ENCODE results near the gene PCSK6. TPM values are rescaled to one million over a fixed set of nuclear protein-coding genes. Genes with fewer than 3 reads are reported as not detected.

Gene PCSK6
- total RNA-seq, 1 experiment from 2014 or later = 11.5 TPM

DNA sequence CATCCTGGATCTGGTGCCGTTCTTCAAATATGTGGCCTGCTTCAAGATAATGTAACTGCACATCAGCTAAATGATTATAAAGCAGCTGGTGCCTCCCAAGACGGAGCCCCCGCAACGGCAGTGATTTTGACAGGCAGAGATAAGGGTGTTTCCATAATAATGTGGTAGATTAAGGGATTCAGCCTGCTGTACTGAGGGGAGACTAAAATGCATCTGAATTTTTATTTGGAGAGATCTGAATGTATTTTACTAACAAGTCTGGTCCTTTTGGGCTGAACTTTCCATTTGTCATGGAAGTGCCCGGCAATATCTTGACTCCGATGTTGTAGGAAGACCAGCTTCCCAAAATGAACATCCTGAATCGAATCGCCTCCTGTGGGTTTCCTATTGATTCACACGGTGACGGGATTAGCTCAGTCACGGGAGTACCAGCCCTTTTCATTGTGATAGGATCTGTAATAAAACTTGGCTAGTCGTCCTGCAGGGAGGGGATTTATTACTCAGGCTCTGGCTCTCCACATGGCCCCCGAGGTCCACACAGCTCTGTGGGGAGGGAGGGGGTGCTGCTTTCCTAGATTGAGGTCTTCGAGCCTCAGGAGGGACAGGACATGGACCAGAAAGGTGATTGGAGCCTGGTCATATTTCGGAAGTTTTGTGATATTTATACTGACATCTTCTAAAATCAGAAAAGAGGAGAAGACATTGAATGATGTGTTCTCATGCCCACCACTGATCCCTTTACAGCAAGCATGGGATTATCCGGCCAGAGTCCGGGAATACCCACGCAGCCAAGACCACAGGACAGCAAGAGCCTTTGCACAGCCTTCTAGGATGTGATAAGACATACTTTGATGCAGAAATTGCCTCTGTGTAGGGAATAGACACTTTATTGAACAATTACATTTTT lies 2.5 kb upstream of the PCSK6 start:
- no peak for DNase-seq (ENCODE audit: low read depth, low spot score)
- in situ Hi-C loops (cut with HindIII; ENCODE audit: low pct_unique_long_range_greater_than_20kb, low sequenced_read_pairs) = no loop called here

- in situ Hi-C loops (cut with HindIII; ENCODE audit: low pct_unique_long_range_greater_than_20kb, low sequenced_read_pairs) = no loop called here
- no peak for DNase-seq (ENCODE audit: low read depth, low spot score)
Measured at GRCh38 chr15:101490922-101491733, 1.6 kb upstream of the PCSK6 start.

GRCh38 chr15:101490408-101490891 lies 943 bp upstream of the PCSK6 start:
- no peak for DNase-seq (ENCODE audit: low read depth, low spot score)
- in situ Hi-C loops (cut with HindIII; ENCODE audit: low pct_unique_long_range_greater_than_20kb, low sequenced_read_pairs) = no loop called here

GRCh38 chr15:101489237-101489598 lies 289 bp downstream of the PCSK6 start:
- in situ Hi-C loops (cut with HindIII; ENCODE audit: low pct_unique_long_range_greater_than_20kb, low sequenced_read_pairs) = no loop called here
- DNase-seq (ENCODE audit: low read depth, low spot score) = no peak

DNA sequence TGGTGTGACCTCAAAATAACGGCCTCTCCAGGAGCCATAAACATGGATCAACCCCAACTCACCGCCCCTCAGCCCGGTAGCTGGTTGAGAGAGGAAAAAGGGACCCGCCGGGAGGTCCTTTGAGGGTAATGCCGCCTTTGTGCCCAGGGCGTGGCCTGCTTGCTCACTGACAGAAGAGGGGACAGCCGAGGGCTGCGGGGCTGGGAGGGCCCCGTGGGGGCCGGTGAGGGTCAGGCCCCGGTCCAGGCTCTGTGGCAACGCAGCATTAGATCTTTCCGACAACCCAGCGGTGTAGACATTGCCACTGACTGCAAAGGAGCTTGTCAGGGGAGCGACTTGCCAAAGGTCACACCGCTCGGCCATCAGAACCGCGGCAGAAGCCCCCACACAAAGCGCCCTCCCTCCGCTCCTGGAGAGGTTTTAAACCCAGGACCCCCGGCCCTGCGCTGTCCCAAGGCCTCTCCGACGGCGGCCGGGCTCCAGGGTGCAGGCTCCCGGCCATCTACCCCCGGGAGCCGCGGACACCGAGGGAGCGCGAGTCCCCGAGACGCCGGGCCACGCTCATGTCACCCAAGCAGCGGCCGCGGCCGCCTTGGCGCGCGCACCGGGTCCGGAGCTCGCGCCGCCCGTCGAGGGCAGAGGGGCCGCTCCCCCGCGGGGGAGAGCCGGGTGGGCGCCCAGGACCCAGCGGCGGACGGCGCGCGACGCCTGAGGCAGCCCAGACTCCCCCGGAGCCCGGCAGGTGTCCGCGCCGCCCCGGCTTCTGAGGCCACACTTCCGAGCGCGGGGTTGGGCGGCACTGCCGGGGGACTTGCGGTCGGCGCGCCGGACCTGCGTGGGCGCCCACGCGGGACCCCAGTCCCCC lies 975 bp downstream of the PCSK6 start:
- in situ Hi-C loops (cut with HindIII; ENCODE audit: low pct_unique_long_range_greater_than_20kb, low sequenced_read_pairs) = no loop called here
- no peak for DNase-seq (ENCODE audit: low read depth, low spot score)

DNA sequence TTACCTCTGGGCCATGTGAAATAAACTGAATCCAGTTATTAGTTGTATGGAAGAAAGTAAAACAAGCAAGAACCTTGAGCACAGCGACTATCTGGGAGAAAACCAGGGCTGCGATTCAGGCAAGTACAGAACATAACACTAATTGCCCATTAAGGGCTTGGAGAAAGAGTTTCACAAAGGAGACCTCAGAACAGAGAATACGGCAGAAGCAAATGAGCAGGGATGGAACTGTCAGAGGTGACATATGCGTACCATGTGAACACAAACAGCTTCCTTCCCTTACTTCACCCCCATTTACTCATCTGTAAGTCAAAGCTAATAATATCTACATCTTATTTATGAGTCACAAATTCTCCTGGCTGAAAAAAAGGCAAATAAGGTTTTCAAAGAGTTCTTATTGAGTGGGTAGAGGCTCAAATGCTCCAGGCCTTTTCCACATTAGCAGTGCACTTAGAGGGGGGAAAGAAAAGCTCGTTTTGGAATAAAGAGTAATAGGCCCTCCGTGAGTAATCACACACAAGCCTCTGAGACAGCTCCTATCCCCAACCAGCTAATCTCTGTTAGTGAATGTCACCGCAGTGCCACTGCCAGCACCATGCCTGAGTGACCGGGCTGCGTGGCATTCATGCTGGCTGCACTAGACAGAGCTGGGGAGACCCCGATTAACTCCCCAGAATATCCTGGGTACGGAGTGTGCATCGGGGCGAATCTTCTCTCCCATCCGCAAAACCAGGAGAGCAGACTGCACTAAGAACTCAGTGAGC lies 2.6 kb downstream of the PCSK6 start:
- in situ Hi-C loops (cut with HindIII; ENCODE audit: low pct_unique_long_range_greater_than_20kb, low sequenced_read_pairs) = no loop called here
- DNase-seq (ENCODE audit: low read depth, low spot score) = no peak

- in situ Hi-C loops (cut with HindIII; ENCODE audit: low pct_unique_long_range_greater_than_20kb, low sequenced_read_pairs) = no loop called here
- no peak for DNase-seq (ENCODE audit: low read depth, low spot score)
Measured at GRCh38 chr15:101483462-101483861, 6.0 kb downstream of the PCSK6 start.

GRCh38 chr15:101482526-101483371 lies 6.8 kb downstream of the PCSK6 start:
- no peak for DNase-seq (ENCODE audit: low read depth, low spot score)
- in situ Hi-C loops (cut with HindIII; ENCODE audit: low pct_unique_long_range_greater_than_20kb, low sequenced_read_pairs) = no loop called here

DNA sequence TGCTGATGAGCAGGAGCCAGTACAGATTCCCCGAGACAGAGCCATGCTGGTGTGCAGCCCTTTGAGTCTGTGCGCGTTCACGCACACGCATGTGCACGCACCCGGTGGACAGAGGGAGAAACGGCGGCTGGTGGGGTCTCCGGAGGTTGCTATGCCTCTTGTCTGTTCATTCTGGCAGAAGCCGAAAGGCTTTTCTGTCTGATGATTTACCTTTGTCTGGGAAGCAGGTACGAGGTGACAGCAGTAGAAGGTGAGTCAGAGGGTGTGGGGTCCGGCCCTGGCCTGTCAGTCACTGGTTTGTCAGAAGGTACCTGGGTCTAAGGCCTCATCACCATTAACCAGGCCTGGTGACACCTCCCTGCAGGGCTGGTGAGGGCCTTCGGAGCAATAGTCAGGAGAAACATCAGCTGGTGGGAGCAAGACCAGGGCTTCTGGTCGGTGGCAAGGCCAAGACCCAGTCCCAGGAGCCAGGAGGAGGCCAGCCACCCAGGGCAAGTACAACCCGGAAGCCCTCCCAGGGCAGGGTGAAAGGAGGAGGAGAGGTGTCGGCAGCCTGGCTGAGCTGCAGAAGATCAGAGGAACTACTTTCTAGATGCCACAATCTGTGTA lies 7.5 kb downstream of the PCSK6 start:
- DNase-seq (ENCODE audit: low read depth, low spot score) = no peak
- in situ Hi-C loops (cut with HindIII; ENCODE audit: low pct_unique_long_range_greater_than_20kb, low sequenced_read_pairs) = no loop called here

- no peak for DNase-seq (ENCODE audit: low read depth, low spot score)
- in situ Hi-C loops (cut with HindIII; ENCODE audit: low pct_unique_long_range_greater_than_20kb, low sequenced_read_pairs) = no loop called here
Measured at GRCh38 chr15:101481381-101481705, 8.2 kb downstream of the PCSK6 start.

DNA sequence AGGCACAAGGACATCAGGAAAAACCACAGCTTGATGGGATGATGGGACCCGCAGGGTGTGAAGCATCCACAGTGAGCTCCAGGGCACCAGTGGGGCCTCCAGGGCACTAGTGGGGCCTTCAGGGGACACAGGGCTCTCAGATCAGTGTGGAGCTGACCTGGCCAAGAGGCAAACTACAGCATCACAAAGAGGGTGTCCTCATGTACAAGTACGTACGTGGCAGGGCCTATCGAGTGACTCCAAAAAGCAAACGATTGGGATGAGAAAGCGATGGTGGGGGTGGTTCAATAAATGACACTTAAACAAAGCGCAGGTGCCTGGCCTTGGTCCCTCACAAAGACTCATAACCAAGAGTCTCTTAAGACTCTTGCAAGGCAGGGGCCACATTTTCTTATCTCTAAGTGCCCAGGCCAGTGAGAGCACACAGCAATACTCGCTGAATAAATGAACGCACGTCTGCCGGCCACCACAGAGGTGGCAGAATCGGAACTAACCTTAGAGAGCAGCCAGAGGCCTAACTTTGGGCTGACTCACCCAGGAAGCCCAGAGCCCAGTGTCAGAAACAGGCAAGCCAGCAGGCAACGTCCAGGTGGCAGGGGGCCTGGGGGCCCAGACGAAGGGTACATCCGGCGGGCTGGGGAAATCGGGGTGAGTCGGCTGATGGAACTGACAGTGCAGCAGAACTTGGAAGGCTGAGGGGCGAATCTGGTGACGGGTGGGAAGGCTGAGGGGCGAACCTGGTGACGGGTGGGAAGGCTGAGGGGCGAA lies 8.7 kb downstream of the PCSK6 start:
- no peak for DNase-seq (ENCODE audit: low read depth, low spot score)
- in situ Hi-C loops (cut with HindIII; ENCODE audit: low pct_unique_long_range_greater_than_20kb, low sequenced_read_pairs) = no loop called here

GRCh38 chr15:101479851-101480612 lies 9.5 kb downstream of the PCSK6 start:
- in situ Hi-C loops (cut with HindIII; ENCODE audit: low pct_unique_long_range_greater_than_20kb, low sequenced_read_pairs) = no loop called here

GRCh38 chr15:101479342-101479845 lies 10.1 kb downstream of the PCSK6 start:
- in situ Hi-C loops (cut with HindIII; ENCODE audit: low pct_unique_long_range_greater_than_20kb, low sequenced_read_pairs) = no loop called here
- DNase-seq (ENCODE audit: low read depth, low spot score) = no peak

More at GRCh38 chr15:101479851-101480612, 9.5 kb downstream of the PCSK6 start:
- DNase-seq (ENCODE audit: low read depth, low spot score) = peak; percentile 19

GRCh38 chr15:101478701-101479341 lies 10.7 kb downstream of the PCSK6 start:
- no peak for DNase-seq (ENCODE audit: low read depth, low spot score)
- in situ Hi-C loops (cut with HindIII; ENCODE audit: low pct_unique_long_range_greater_than_20kb, low sequenced_read_pairs) = no loop called here
